COLO829 (cell line): Measurements from ENCODE around the gene MINDY4.

ENCODE experiments used
- DNase-seq: peaks from one replicate; pipeline ENCODE4 v3.0.0; 2012; ENCODE audit warnings: low spot score

Gene MINDY4

DNA sequence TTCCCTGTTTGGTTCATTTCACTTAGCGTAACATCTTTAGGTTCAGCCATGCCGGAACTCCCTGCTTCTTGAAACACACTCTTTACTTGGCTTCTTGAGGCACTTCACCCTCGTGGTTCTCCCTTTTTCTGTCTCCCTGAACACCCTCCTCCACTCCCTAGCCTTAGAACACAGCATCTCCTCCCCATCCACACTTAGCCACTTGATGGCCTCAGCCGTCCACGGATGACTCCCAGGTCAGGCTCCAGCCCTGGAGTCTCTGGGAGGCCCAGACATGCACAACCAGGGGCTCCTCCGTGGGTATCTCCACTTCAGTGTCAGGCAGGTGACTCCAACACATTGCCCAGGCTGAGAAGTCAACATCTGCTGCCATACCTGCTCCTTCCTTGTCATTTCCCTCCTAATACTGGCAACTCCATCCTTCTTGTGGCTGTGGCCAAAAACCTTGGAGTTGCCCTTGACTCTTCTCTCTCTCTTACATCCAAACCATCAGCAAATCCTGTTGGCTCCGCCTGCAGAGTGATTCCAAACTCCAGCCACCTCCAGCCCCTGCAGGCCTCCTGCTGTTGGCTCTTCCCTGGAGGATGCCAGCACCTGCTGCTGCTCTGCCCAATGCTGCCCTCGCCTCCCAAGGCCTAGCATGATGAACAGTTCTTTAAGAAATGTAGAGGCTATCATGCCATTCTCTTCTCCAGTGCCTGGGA, 27.7 kb upstream of the MINDY4 start:
- no peak for DNase-seq

DNA sequence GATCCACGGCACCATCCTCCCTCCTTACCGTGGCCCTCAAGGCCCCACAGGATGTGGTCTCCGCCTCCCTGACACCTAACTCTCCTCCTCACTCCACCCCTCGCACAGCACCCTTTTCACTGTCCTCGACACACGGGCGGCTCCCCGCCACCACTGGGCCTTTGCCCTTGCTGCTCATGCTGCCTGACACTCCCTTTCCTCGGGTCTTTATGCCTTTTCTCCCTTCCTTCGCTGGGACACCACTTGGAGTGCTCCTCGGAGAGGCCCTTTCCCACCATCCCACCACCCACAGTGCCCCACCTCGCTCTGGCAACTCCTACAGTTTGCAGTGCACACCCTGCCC, 27.2 kb upstream of the MINDY4 start:
- DNase-seq = no peak

DNA sequence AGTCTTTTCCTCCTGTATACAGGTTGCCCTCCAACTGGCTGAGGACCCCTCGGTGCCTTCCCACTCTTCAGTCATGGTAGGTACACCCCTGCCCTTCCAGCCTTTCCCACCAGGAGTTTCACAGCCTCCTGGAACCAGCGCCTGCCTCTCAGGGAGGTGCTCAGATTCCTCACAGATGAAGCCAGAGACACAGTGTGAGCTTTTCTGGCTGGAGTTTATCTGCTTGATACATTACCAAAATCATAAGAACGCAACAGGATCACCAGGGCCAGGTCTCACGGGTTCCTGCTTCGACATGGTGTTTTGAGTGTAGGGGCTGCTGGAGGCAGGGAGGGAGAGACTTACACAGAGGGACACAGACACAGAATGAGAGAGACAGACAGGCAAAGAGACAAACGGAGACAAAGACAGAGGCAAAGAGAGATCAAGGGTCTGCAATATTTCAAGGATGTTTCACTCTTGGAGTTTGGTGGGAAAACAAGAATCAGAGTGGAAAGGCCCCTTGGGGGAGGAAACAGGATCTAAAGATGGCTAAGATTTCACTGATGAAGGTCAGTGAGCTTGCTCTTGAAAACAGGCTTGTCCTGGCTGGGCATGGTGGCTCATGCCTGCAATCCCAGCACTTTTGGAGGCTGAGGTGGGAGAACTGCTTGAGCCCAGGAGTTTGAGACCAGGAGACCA, 25.8 kb upstream of the MINDY4 start:
- DNase-seq = no peak

DNA sequence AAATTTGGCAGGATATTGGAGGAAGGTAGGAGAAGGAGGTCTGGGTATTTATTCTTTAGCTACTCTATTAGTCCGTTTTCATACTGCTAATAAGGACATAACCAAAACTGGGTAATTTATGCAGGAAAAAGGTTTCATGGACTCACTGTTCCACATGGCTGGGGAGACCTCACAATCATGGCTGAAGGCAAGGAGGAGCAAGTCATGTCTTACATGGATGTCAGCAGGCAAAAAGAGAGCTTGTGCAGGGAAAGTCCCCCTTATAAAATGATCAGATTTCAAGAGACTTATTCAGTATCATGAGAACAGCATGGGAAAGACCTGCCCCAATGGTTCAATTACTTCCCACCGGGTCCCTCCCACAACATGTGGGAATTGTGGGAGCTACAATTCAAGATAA, 21.2 kb upstream of the MINDY4 start:
- no peak for DNase-seq

DNA sequence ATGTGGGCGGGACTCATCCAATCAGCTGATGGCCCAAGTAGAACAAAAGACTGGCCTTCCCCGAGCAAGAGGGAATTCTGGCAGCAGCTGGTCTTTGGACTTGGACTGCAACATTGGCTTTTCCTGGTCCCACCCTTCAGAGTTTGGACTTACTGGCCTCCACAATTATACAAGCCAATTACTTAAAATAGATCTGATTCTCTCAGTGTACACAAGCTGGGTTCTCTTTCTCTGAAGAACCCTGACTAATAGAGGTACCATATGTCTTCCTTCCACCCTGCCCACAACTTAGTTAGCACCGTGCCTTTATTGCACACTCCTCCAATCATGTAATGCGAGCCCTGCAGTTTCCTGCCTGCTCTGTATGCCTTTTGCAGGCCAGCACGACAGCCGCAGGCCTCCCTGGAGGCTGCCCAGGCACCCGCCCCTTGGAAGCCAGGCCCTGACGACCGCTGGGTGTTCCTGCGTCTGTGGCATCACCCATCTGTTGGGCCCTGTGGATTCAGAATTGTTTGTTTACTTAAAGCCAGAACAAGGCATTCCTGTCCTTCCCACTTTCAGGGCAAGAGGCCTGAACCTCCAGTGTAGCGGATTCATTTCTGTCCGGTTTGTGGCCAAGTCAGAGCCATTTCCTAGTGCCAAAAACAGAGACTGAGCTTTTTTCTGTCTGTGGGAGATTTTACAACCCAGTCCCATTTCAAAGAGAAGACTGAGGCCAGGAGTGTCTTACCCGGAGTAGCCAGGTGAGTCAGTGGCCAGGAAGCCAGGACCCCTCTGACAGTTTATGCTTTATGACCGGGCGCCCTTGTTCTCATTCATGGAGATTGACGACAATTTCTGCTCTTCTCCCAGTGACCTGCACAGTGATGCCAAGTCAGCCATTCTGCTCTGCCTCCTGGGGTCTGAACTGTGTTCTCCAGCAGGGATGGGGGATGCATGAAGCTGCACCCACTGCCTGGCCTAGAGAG, 20.2 kb upstream of the MINDY4 start:
- DNase-seq = no peak

DNA sequence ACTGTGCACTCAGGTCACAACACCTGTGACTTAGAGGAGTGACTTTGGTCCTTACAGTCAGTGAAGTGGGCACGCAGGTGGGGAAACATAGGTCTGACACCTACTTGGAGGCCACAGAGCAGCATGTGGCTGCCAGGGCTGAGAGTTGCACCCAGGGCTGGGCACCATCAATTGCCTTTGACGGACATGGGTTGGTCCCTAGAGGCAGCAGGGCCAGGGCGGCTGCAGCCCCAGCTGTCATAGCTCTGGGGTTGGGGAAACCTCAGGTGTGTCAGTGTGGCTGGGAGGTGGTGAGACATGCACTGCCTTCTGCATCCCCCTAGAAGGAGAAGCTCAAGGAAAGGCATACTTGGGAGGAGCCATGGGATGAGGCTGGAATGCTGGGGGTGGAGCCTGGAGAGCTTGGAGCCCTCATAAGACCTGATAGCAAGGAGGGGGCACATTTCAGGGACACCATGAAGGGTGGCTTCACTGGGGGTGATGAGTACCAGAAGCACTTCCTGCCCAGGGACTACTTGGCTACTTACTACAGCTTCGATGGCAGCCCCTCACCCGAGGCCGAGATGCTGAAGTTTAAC, 19.4 kb upstream of the MINDY4 start, which contains the start of gene INMT:
Gene INMT, plus strand, starts transcription at position 440 of the 578 bp plus-strand sequence. Its CDS starts 16 bp downstream, at position 456.
- no peak for DNase-seq

DNA sequence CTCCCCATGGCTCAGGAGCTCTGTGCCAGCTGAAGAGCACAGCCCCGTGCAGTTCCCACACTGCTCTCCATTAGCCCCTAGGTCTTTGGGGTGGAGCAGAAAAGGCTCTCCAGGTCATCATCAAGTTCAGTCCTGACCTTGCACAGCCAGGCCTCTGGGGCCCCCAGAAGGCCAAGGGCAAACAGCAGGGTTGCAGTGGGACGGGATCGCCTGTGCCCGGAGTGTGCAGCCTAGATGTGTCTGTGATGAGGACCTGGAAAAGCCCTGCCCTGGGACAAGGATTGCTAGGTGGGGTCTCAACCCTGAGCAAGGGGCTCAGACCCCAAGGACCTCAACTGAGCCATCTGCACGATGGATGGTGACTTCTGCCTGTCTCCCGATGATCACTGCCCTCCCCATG, 18.7 kb upstream of the MINDY4 start:
- no peak for DNase-seq

DNA sequence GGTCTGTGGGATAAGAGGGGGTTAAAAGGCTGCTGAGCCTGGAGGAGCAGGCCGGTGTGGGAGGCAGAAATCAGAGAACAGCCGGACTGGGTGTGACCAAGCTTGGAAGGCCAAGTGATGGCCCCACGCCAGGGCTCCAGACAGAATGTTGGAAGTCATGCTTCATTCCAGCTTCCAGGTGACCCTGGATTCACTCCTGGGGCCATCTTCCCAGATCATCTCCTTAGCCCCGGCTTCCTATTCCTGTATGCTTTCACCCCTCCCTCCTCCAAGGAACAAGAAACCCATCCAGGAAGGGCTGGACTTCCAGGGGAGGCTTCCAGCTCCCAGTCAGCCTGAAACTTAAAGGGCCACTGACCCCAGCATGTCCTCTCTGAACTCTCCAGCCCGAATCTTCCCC, 18.2 kb upstream of the MINDY4 start:
- DNase-seq = no peak

DNA sequence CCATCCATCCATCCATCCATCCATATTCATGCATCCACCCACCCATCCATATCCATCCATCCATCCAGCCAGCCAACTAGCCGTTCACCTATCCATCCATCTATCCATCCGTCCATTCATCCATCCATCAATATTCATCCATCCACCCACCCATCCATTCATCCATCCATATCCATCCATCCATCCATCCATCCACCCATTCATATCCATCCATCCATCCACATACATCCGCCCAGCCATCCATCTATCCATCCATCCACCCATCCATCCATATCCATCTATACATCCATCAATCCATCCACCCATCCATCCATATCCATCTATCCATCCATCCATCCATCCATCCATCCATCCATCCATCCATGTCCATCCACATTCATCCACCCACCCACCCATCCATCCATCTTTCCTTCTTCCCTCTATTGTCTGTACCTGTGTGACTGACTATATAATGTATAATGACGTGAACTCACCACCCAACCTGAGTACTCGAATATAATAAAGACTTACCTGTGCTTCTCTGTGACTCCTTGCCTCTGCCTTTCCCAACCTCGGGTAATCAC, 16.8 kb upstream of the MINDY4 start:
- no peak for DNase-seq

DNA sequence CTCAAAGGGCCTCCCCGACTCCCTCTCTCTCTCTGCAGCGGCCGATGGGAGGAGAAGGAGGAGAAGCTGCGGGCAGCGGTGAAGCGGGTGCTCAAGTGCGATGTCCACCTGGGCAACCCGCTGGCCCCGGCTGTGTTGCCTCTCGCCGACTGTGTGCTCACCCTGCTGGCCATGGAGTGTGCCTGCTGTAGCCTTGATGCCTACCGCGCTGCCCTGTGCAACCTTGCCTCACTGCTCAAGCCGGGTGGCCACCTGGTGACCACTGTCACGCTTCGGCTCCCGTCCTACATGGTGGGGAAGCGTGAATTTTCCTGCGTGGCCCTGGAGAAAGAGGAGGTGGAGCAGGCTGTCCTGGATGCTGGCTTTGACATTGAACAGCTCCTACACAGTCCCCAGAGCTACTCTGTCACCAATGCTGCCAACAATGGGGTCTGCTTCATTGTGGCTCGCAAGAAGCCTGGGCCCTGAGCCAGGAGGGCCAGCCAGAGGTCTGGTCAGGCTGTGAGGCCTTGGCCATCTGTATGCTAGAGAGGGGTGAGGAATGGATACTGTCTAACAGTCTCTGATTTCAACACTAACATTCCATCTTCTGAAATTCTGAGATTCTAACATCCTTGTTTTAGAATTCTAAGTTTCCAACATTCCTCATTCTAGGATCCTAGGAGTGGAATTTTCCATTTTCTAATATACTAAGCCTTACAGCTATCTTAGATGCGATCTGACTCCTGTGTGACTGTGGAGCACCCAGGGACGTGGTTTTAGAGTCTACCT, 15.6 kb upstream of the MINDY4 start:
- DNase-seq = no peak

DNA sequence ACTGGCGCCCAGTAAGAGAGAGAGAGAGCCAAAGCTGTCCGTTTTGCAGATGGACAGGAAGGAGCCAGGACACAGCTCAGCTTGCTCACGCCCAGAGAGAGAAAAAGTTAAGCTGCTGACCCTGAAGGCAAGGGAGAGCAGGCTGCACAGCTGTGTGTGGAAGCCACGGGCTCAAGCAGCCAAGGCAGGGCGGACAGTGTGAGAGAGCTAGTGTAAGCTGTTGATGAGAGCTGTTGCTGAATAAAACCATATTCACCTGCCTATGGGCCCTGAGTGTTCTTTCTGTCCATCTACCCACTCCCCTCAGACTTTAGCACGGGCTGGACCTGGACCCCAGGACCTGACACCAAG, 13.9 kb upstream of the MINDY4 start:
- no peak for DNase-seq

DNA sequence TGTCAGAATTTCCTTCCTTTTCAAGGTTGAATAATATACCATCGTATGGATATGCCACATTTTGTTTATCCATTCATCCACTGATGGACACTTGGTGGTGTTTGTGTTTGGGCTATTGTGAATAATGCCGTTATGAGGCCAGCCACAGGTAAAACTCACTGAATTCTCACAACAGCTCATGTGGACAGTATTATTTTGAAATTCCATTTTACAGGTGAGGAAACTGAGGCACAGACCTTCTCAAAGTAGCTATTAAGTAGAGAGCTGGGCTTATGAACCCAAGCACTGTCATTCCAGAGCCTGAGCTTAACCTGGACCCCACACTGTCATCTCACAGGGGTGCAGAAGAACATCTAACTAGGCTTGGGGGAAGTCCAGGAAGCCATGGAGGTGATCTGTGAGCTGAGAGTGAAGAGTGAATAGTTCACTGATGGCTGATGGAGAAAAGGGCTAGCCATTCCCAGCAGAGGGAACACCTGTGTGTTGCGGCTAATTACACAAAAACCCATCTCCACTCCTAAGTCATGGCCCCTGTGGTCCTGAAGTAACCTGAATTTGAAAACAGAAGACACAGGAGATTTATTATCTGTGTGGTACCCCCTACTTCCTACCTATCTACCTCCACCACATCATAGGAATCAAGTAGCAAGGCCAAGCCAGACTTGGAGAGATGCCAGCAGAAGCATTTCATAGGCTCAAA, 10.6 kb upstream of the MINDY4 start:
- no peak for DNase-seq

DNA sequence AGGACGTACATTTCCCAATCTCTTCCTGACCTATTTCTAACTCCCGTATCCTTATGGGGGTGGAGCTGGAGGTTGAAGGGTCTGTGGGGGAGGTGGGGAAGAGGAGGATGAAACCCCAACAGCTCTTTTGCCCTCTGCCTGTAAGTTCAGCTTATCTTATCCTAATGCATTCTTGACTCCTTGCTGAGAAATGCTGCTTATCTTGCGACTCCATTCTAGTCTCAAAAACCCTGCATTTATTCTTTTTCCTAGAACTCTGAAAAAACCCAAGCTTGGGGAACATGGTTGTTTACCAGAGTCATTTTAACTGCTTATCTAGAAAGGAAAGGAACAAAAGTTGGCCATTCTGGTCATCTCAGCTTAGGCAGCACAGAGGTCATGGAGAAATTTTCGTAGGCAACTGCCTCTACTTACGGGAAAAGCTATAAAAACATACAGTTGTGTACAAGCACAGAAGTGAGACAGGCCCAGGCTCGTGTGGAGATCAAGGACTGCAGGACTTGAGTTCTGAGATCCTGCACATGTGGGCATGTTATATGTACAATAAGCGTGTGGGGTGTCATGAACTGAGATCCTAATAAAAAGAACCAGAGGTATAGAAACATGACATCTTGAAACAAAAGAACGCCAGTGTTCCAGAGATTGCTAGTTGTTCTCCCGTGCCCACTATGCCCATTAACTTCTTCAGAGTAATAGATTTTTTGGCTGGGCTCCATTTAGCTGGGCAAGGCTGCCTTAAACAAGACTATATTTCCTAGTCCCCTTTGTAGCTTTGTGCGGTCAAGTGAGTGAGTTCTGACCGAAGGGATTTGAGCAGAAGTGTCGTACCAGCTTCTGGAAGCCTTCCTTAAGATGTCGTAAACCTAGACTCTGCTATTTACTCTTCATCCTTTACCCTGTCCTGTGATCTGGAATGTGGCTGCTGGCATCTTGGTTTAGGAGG, 9.7 kb upstream of the MINDY4 start:
- DNase-seq = no peak

DNA sequence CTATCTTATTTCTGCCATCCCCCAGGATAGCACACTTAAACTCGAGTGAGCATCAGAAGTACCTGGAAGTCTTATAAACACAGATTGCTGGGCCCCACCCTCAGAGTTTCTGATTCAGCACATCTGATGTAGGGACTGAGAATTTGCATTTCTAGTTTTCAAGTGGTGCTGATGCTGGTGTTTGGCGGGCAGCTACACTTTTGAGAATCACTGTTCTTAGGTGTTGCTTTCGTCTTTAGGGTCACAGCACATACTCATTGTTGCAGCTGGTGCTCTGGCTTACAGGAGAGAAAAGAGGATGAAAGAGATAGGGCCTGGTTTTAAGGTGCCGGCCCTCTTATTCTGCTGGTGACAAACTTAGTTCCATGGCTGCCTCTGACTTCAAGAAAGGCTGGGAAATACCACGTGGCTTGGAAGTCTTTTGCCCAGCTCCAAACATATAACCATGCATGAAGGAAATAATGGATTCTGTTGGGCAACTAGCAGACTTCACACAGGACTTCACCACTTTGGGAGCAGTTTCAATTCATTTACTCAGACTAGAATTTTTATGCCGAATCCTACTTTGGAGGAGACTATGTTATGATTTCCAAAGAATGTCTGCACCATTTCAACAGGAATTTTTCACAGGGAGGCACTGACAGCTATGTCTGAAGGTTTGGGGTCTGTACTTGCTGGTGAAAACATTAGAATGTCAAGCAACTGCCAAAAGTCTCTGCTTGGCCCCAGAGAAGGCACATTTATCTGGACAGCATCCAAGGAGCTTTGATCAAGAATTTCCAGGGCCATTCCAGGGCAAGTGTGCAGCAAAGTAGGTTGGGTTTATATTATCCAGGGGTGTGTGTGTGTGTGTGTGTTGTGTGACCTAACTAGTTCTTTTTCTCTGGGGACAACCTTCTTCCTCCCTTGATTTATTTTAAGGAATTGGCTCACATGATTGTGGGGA, 6.9 kb upstream of the MINDY4 start:
- no peak for DNase-seq

DNA sequence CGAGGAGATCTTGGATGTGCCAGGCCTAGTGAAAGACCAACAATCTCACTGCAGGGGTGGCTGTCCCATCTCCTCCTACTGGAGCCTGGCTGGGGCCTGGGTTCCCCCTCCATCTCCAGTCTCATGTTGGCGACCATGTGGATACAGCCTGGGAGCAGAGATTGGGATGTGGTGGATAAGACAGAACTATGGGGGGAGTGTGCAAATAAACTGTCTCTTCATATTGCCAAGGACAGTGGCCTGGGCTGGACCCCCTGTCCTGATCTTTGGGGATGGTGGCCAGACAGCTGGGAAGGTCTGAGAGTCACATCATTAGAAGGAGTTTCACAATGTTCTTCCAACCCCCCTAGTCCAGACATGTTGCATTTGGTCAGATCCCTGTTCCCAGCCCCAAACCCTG, 5.8 kb upstream of the MINDY4 start:
- DNase-seq = no peak

DNA sequence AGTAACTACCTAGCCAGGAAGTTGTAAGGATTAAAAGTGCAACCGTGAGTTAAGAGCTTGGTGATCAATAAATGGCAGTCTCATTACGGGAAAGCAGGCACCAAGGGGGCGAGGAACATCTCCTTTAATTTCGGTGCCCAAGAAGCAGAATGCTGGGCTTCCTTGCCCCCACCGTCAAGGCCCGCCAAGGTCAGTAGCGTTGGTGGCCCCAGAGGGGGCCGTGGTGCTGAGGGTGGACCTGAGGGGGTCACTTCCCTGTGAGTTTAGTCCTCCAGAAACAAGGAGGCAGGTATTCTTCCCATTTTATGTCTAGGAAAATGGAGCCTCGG, 408 bp upstream of the MINDY4 start:
- DNase-seq = no peak

DNA sequence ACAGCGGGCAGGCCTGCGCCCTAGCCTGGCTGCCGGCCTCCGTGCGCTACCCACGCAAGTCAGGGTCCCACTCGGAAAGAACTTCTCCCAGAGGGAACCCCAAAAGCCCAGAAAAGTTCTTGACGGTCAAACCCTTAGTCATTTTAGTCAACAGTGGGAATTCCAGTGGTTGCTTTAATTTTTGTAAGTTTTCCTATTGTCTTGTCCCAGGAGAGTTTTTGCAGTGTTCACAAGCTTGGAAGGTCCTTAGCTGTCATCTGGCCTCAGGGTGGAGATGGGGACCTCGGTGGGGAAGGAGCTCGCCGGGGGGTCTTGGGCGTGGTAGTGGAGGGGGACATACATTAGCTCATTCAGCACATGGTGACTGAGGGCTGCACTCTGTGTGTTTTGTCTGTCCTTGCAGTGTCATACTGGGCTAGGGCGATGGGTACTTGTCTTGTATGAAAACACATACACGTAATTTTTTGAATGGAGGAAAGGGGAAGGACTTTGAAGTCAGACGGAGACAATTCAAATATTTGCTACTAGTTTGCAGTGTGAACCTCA, 736 bp downstream of the MINDY4 start:
- peak; percentile 18 for DNase-seq

DNA sequence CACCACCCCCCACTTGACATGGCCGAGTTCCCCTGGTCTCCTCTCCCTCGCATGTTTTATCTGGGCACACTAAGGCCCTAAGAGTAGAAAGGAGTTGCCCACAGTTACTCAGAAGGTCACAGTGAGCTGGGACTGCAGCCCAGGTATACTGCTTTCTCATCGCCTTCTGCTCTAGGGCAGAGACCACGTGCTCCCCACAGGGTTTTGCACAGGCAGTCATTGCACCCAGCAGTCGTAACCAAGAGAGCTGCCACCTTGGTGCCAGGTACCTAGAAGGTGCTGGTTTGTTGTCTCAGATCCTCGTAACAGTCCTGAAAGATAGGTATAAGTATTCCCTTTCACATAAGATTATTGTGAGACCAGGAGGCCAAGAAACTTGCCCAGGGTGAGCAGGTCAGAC, 1.8 kb downstream of the MINDY4 start:
- no peak for DNase-seq
